ENCODE measurements around the gene C6orf47.

- no peak for TF ChIP-seq POLR2A (IDR thresholded peaks at IDR 0.05)
- TF ChIP-seq, protein P1, sequence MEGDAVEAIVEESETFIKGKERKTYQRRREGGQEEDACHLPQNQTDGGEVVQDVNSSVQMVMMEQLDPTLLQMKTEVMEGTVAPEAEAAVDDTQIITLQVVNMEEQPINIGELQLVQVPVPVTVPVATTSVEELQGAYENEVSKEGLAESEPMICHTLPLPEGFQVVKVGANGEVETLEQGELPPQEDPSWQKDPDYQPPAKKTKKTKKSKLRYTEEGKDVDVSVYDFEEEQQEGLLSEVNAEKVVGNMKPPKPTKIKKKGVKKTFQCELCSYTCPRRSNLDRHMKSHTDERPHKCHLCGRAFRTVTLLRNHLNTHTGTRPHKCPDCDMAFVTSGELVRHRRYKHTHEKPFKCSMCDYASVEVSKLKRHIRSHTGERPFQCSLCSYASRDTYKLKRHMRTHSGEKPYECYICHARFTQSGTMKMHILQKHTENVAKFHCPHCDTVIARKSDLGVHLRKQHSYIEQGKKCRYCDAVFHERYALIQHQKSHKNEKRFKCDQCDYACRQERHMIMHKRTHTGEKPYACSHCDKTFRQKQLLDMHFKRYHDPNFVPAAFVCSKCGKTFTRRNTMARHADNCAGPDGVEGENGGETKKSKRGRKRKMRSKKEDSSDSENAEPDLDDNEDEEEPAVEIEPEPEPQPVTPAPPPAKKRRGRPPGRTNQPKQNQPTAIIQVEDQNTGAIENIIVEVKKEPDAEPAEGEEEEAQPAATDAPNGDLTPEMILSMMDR (IDR thresholded peaks at IDR 0.05) = peak in 1 of 4 experiments; percentile 24
- no peak for TF ChIP-seq POLR2AphosphoS5 (IDR thresholded peaks at IDR 0.05)
- TF ChIP-seq EP300 (IDR thresholded peaks at IDR 0.05) = no peak
Observed at GRCh38 chr6:31681135-31681671, 20.6 kb upstream of the C6orf47 start.

Data from sigmoid colon (tissue), 4 donors.